ENCODE measurements around the gene TNFRSF9.
"Not testable (repeated sequence)": the region's sequence is repeated elsewhere in the genome, so short reads cannot be mapped to it uniquely, and the experiment has no call there.

The TNFRSF9 gene

DNA sequence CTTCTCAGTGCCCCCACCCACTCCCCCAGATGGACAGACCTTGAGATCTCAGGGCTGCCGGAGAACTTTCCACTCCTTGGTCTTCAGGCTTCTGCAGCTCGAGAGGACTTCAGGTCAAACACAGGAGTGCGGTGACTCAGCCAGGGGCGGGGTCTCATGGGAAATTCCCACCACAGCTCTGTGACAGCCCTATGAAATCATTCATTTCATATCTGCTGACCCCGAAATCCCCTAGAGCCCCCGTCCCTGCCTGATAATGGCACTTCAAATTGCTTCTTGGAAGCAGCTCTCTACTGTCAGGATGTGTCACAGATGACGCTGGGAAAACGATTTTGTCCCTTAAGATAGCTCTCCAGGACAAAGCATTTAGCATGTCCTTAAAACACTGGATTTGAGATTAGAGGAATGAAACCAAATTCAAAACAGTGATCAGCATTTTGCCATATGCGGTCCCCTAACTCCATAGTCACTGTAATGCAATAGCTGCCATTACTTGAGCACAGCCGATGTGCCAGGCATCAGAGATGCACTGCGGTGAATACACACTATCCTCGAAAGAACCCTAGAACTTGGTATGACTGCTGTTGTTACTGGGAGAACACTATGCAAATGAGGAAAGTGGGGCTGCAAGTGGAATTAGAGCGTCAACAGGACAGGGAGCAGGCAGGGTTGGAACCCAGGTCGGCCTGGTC is at the start of gene TNFRSF9:
TNFRSF9 (minus strand) TSS at position 95 of the 692 bp plus-strand sequence. CDS start 845 bp downstream, outside the sequence.
- DNase-seq: peak; percentile 90

GRCh38 chr1:7989762-7990428 is 49.3 kb upstream of the TNFRSF9 start:
- no peak for DNase-seq

- no peak for DNase-seq
Measured at GRCh38 chr1:7988576-7988975, 47.9 kb upstream of the TNFRSF9 start.

GRCh38 chr1:7987528-7987927 is 46.9 kb upstream of the TNFRSF9 start:
- DNase-seq: no peak

GRCh38 chr1:7985851-7986612 is 45.4 kb upstream of the TNFRSF9 start:
- no peak for DNase-seq

- no peak for DNase-seq
Measured at GRCh38 chr1:7984811-7985210, 44.2 kb upstream of the TNFRSF9 start.

GRCh38 chr1:7983086-7983778 is 42.6 kb upstream of the TNFRSF9 start:
- DNase-seq: no peak

- DNase-seq: no peak
Measured at GRCh38 chr1:7980984-7981383, 40.3 kb upstream of the TNFRSF9 start.

DNA sequence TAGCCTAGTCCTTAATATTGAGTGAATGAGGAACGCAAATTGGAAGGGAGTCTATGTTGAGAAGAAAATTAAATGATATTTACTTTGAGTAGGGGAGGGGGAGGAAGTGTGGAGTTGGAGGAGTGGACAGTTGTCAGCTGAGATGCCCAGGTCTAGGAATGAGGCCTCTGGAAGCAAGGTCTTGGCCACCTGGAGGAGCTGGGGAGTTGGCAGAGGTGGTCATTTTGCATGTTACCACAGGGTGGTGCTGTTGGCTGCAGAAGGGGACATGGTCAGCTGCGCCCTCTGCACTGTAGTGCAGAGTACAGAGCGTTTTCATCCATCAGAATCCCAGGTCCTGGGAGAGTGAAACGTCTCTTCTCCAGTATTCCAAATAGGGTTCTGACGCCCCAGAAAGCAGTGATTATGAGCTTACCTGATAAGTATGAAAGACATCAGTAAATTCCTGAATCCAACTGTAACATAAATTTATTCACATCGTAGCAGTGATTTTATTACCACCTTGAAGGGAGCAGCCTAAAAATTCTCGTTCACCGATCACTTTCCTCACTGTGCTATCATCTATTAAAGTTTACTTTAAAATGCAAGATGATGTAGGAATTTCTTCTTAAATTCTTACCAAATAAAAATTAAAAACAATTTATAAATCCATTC is 34.7 kb upstream of the TNFRSF9 start:
- peak; percentile 50 for DNase-seq

- no peak for DNase-seq
Measured at GRCh38 chr1:7973086-7973485, 32.4 kb upstream of the TNFRSF9 start.

- DNase-seq: no peak
Measured at GRCh38 chr1:7972285-7972684, 31.6 kb upstream of the TNFRSF9 start.

GRCh38 chr1:7971024-7971423 is 30.4 kb upstream of the TNFRSF9 start:
- DNase-seq: no peak

DNA sequence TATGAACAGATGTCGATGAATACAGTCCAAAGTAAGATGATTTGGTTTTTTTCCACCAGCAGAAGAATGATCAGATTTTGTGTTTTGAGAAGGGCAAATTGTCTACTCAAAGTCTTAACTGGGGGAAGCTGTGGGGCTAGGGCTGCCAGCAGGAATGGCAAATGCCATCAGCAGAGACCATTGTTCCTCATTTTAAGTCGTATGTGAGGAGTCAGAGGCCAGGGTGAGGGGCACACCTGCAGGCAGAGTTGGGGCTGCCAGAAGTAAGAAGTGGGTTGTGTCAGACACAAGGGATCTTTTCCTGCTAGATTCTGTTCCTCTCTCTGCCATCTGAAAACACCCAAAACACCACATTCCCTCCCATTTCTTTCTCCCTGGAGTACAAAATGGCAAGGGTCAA is 29.6 kb upstream of the TNFRSF9 start:
- DNase-seq: no peak

DNA sequence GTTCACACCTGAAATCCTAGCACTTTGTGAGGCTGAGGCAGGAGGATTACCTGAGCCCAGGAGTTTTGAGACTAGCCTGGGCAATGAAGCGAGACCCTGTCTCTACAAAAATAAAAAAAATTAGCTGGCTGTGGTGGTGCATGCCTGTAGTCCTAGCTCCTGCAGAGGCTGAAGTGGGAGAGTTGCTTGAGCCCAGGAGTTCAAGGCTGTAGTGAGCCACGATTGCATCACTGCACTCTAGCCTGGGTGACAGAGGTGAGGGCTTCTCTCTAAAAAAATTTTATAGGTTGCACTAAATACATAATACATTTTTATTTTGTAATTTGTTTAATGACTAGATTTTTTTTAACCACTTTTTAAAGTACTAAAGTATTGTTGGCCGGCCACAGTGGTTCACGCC is 27.0 kb upstream of the TNFRSF9 start:
- no peak for DNase-seq

GRCh38 chr1:7967196-7967595 is 26.6 kb upstream of the TNFRSF9 start:
- no peak for DNase-seq

GRCh38 chr1:7964476-7964875 is 23.8 kb upstream of the TNFRSF9 start:
- no peak for DNase-seq

- not testable (repeated sequence) for DNase-seq
Measured at GRCh38 chr1:7963841-7964240, 23.2 kb upstream of the TNFRSF9 start.

DNA sequence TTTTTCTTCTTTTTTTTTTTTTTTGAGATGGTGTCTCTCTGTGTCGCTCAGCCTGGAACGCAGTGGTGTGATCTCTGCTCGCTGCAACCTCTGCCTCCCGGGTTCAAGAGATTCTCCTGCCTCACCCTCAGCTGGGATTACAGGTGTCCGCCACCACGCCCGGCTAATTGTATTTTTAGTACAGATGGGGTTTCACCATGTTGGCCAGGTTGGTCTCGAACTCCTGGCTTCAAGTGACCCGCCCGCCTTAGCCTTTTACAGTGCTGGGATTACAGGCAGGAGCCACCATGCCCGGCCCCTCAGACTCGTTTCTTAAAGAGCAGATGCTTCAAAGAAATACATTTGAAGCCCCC is 22.7 kb upstream of the TNFRSF9 start:
- DNase-seq: not testable (repeated sequence)

GRCh38 chr1:7962636-7963377 is 22.2 kb upstream of the TNFRSF9 start:
- DNase-seq: no peak

GRCh38 chr1:7962014-7962335 is 21.3 kb upstream of the TNFRSF9 start:
- DNase-seq: no peak

- DNase-seq: peak; percentile 99
Measured at GRCh38 chr1:7961216-7962013, 20.8 kb upstream of the TNFRSF9 start, which contains the start of gene PARK7. Gene PARK7 (plus strand): TSS chr1:7961711. CDS start chr1:7962786, 1,075 bp downstream.

Data from inflammatory macrophage treated with lipopolysaccharide for 4 hours (primary cell).